Activated CD4-positive, alpha-beta T cell treated with anti-CD3 and anti-CD28 coated beads for 36 hours (primary cell): ENCODE results near the gene BPI. TPM values are rescaled to one million over a fixed set of nuclear protein-coding genes. Genes with fewer than 3 reads are reported as not detected.
"Not testable (repeated sequence)": the region's sequence is repeated elsewhere in the genome, so short reads cannot be mapped to it uniquely, and the experiment has no call there.

ENCODE experiments used
- ATAC-seq: fragments of 200-7000 bp; cut with Tn5 transposase; one replicate; pipeline ENCODE4 v1.10.0; 2021; ENCODE audit warnings: mild to moderate bottlenecking, moderate library complexity
- CTCF ChIA-PET: fragments of 350-600 bp; sonication (Branson Sonifier 250); formaldehyde crosslinking; loops from one replicate; lab custom pipeline; 2021; ENCODE audit warnings: antibody characterized with exemption; lab: Charles Lee
- POLR2A ChIA-PET: fragments of 350-600 bp; sonication (Branson Sonifier 250); formaldehyde crosslinking; loops from one replicate; lab custom pipeline; 2021; ENCODE audit warnings: antibody characterized with exemption, inconsistent platforms; lab: Charles Lee
- DNase-seq: peaks from one replicate; pipeline ENCODE4 v3.0.0-alpha.2; 2020
- H3K27ac Mint-ChIP-seq: one replicate; pipeline ENCODE4 v1.8.0; 2021; ENCODE audit warnings: mixed read lengths
- H3K27me3 Mint-ChIP-seq: one replicate; pipeline ENCODE4 v1.8.0; 2021; ENCODE audit warnings: mixed read lengths
- H3K36me3 Mint-ChIP-seq: one replicate; pipeline ENCODE4 v1.8.0; 2021; ENCODE audit warnings: low read depth, mixed read lengths
- H3K4me1 Mint-ChIP-seq: one replicate; pipeline ENCODE4 v1.8.0; 2021; ENCODE audit warnings: mixed read lengths
- H3K4me3 Mint-ChIP-seq: one replicate; pipeline ENCODE4 v1.8.0; 2021; ENCODE audit warnings: mild to moderate bottlenecking, moderate library complexity, mixed read lengths
- H3K9me3 Mint-ChIP-seq: one replicate; pipeline ENCODE4 v1.8.0; 2021; ENCODE audit warnings: low read depth, mixed read lengths
- intact Hi-C, 2 experiments: fragments of 100-400 bp; cut with DNase I in 1 of 2; cut with micrococcal nuclease in 1 of 2; formaldehyde crosslinking; loops; one replicate each; pipeline versions ENCODE4 v1.14.2 to v1.15.1; 2022 to 2024; cut with DNase I, micrococcal nuclease
- total RNA-seq, 2 experiments: library from RNA; stranded (reverse); gene quantifications; one replicate each; pipeline ENCODE4 v1.2.3, GENCODE V29; 2021

BPI gene
- total RNA-seq, 2 experiments from 2014 or later, result not detected

DNA sequence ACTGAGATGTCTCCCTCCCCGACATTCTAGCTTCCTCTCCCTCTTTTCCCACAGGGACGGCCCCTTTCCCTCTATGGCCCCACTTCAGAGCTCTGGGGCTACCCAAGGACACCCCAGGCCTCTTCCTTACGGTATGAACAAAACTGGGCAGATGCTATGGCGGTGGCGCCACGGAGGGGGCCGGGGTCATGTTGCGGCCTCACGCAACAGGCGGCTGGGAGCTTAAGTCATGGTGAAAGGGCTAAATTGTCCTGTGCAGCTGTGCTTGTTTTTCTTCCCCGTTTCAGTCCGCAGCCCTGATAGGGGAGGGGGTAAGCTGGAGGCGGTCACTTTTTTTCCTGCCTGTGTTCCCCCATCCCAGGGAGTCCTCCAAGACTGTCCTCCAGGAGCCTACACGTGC lies 25.8 kb upstream of the BPI start:
- H3K9me3 Mint-ChIP-seq, result no peaks in the 10 kb centered on the region
- intact Hi-C loops, result no loop called here
- no peak overlapping the region for H3K27ac Mint-ChIP-seq
- DNase-seq (no peak), ATAC-seq (no peak)
- ChIA-PET POLR2A (no interaction called here), CTCF (interaction anchor here (0.6 to 0.9 kb wide), 2 partner anchors 428 to 529 kb away, joined by 3 to 4 read pairs; no protein-coding TSS in a partner anchor)
- H3K4me3 Mint-ChIP-seq, result no peak overlapping the region
- no peaks in the 10 kb centered on the region for H3K27me3 Mint-ChIP-seq
- peaks cover 2% of the 10 kb centered on the region for H3K4me1 Mint-ChIP-seq
- no peaks in the 10 kb centered on the region for H3K36me3 Mint-ChIP-seq

DNA sequence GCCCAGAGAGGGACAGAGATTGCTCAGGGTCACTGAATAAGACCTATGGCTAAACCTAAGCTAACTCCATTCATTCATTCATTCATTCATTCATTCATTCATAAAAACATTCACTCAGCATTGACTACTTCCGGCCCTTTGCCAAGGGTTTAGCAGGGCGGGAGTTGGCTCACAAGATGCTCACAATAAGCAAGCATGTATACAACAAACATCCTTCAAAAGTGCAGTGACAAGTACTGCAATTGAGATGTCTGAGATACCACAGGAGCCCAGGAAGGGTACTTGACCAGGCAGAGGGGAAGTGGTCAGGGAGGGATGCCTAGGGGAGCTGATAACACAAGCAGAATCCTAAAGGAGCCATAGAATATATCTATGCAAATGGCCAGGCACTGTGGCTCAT lies 25.2 kb upstream of the BPI start:
- H3K4me3 Mint-ChIP-seq, result no peak overlapping the region
- H3K9me3 Mint-ChIP-seq, result no peaks in the 10 kb centered on the region
- ChIA-PET POLR2A (no interaction called here), CTCF (interaction anchor here (0.9 kb wide), 1 partner anchor 428 kb away, joined by 3 read pairs; no protein-coding TSS in a partner anchor)
- ATAC-seq (no peak), DNase-seq (no peak)
- no peaks in the 10 kb centered on the region for H3K27me3 Mint-ChIP-seq
- no peaks in the 10 kb centered on the region for H3K36me3 Mint-ChIP-seq
- intact Hi-C loops, result no loop called here
- peaks cover 2% of the 10 kb centered on the region for H3K4me1 Mint-ChIP-seq
- H3K27ac Mint-ChIP-seq, result no peak overlapping the region

DNA sequence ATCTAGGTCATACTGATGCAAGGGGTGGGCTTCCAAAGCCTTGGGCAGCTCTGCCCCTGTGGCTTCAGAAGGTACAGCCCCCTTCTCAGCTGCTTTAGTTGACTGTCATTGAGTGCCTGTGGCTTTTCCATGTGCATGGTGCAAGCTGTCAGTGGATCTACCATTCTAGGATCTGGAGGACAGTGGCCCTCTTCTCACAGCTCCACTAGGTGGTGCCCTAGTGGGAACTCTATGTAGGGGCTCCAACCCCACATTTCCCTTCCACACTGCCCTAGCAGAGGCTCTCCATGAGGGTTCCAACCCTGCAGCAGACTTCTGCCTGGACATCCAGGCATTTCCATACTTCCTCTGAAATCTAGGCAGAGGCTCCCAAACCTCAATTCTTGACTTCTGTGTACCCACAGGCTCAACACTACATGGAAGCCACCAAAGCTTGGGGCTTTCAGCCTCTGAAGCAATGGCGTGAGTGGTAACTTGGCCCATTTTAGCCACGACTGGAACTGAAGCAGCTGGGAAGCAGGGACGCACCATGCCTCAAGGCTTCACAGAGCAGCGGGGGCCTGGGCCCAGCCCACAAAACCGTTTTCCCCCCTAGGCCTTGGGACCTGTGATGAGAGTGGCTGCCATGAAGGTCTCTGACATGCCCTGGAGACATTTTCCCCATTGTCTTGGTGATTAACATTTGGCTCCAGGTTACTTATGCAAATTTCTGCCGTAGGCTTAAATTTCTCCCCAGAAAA lies 22.6 kb upstream of the BPI start:
- H3K4me3 Mint-ChIP-seq, DNase-seq, H3K4me1 Mint-ChIP-seq, H3K36me3 Mint-ChIP-seq, H3K27me3 Mint-ChIP-seq, POLR2A ChIA-PET, H3K9me3 Mint-ChIP-seq, CTCF ChIA-PET, intact Hi-C loops, H3K27ac Mint-ChIP-seq, ATAC-seq: not testable (repeated sequence)

DNA sequence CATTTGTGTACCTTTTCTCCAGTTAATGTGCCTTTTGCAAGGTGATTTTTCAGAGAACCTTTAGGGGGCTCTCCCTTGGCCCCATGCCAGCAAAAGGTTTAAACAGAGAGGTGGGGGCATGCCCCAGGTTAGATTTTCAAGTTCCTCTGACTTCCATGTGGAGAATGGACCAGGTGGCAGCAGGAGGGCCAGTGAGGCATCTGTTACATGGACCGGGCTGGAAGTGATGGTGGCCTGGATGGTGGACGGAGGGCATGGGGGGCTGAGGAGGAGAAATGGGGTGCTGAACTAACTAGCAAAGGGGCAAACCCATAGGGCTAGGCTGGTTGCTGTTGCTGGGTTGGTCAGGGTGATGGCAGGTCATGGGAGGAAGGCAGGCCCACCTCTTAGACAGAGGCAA lies 20.7 kb upstream of the BPI start:
- Mint-ChIP-seq H3K4me3 (no peak overlapping the region), H3K9me3 (no peaks in the 10 kb centered on the region), H3K36me3 (no peaks in the 10 kb centered on the region), H3K27ac (no peak overlapping the region), H3K27me3 (peaks cover 17% of the 10 kb centered on the region), H3K4me1 (no peaks in the 10 kb centered on the region)
- ChIA-PET POLR2A (no interaction called here), CTCF (no interaction called here)
- ATAC-seq (no peak), DNase-seq (no peak)
- intact Hi-C loops, result no loop called here

DNA sequence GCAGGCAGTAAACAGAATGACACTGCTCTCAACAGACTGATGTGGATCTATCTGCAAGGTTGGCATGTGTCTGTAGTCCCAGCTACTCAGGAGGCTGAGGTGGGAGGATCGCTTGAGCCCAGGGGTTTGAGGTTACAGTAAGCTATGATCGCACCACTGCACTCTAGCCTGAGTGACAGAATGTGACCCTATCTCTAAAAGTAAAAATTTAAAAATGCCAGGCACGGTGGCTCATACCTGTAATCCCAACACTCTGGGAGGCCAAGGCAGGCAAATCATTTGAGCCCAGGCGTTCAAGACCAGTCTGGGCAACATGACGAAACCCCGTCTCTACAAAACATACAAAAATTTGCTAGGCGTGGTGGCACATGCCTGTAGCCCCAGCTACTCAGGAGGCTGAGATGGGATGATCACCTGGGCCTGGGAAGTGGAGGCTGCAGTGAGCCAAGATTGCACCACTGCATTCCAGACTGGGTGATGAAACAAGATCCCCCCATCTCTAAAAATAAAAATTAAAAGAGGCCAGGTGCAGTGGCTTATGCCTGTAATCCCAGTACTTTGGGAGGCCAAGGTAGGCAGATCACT lies 19.8 kb upstream of the BPI start:
- H3K36me3 Mint-ChIP-seq, H3K4me3 Mint-ChIP-seq, intact Hi-C loops, ATAC-seq, H3K4me1 Mint-ChIP-seq, DNase-seq, H3K27ac Mint-ChIP-seq, H3K9me3 Mint-ChIP-seq, CTCF ChIA-PET: not testable (repeated sequence)
- POLR2A ChIA-PET, result interaction anchor here (0.6 kb wide), 1 partner anchor 36 kb away, joined by 5 read pairs; no protein-coding TSS in a partner anchor
- peaks cover 17% of the 10 kb centered on the region for H3K27me3 Mint-ChIP-seq

DNA sequence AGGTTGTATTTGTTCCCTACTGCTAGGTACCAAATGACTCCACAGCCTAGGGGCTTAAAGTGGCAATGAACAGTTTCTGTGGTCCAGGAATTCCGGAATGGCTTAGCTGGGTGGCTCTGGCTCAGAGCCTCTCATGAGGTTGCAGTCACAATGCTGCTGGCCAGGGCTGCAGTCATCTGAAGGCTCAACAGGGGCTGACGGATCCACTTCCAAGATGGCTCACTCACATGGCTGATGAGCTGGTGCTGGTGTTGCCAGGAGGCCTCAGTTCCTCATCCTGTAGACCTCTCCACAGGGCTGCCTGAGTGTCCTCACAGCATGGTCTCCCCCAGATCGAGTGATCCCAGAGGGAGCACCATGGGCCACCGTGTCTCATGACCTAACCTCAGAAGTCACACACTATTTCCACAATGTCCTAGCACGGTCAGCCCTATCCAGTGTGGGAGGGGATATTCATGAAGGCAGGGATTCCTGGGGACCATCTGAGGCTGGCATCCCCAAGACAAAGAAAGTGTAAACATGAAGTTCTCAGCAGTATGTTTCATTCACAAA lies 19.0 kb upstream of the BPI start:
- intact Hi-C loops, result no loop called here
- no peaks in the 10 kb centered on the region for H3K9me3 Mint-ChIP-seq
- H3K4me1 Mint-ChIP-seq, result no peaks in the 10 kb centered on the region
- no peaks in the 10 kb centered on the region for H3K36me3 Mint-ChIP-seq
- no peak overlapping the region for H3K27ac Mint-ChIP-seq
- no peak for ATAC-seq
- H3K4me3 Mint-ChIP-seq, result no peak overlapping the region
- POLR2A ChIA-PET, result interaction anchor here (0.6 kb wide), 1 partner anchor 35 kb away, joined by 5 read pairs; no protein-coding TSS in a partner anchor
- H3K27me3 Mint-ChIP-seq, result peaks cover 17% of the 10 kb centered on the region
- CTCF ChIA-PET, result no interaction called here
- DNase-seq, result no peak

DNA sequence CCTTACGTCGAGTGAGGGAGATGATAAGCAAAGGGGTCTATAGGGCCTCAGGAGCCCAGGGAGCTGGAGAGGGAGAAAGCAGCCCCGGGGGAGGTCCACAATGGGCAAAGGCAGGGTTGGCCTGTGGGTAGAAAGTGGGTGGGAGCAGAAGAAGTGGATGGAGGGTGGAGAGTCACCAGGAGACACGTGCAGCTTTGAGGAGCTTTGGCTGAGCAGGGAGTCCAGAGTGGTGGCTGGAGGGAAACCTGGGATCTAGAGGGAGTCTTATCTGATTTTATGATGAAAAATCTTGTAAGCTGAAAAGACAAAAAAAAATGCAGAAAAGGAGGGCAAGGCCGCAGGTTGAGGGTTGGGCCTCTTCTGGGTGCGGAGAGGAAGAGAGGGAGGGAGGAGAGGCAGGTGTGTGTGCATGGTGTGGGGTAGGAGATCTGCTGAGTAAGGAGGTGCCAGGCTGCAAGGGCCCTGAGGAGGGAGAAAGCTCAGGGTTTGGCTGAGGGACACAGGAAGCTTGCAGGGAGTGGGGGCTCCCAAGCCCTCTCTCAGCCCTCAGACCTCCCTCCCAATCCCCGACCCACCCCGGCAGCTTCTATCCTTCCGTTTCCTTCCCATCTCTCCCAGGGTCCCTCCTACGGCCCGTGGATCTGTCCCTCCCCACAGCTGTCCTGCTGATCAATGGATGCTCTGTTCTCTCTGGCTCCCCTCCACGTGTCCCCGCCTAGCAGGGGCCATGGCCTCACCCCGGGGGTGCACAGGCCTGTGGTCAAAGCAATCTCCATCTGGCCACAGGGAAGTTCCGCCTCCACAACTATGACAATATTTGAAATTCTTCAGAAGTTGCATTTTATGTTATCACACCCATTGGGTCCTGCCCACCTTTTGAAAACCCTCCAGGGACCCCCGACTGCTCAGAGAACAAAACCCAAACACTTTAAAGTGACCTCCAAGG lies 17.1 kb upstream of the BPI start:
- Mint-ChIP-seq H3K36me3 (no peaks in the 10 kb centered on the region), H3K27ac (no peak overlapping the region), H3K9me3 (no peaks in the 10 kb centered on the region), H3K4me3 (no peak overlapping the region), H3K27me3 (peaks cover 20% of the 10 kb centered on the region), H3K4me1 (no peaks in the 10 kb centered on the region)
- CTCF ChIA-PET, result no interaction called here
- DNase-seq, result no peak
- intact Hi-C loops, result no loop called here
- POLR2A ChIA-PET, result no interaction called here
- no peak for ATAC-seq

DNA sequence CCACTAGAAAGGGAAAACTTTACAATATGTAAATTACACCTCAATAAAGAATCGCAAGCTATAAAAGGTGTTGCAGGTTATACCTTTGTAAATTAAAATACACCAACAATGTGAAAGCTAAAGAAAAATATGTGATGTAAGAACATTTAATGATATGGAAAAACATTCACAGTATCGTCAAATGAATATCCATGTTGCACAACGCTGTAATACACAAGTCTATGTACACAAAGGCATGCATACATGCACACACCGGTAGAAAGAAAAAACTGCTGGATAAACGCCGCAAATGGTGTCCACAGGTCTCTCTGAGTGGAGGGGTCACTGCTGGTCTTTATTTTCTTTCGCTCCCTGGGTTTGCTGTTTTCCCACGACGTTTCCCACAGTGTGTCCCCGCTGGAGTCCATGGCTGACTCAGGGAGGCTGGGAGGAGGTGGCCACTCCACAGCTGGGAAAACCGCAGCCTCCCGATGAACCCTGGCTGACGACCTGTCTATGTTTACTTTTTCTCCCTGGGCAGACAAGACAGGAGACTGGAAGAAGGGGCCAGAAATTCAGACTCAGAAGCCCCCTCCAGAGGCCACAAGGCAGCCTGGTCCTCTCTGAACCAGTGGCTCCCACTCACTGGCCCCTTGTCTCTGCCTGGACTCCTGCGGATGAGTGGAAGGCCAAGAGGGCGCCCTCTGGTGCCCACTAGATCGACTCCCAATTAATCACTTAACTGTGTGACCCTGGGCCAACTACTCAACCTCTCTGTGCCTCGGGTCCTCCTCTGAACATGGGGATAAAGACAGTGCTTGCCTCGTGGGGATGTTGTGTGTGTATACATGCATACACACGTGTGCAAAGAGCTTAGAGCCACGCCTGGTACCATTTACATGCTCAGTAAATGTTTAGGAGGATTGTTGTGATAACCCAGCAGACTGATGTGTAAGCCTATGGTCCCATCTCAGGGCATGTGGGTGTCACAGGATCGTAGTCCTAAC lies 12.8 kb upstream of the BPI start:
- Mint-ChIP-seq H3K9me3 (no peaks in the 10 kb centered on the region), H3K27ac (no peak overlapping the region), H3K4me1 (no peaks in the 10 kb centered on the region), H3K36me3 (no peaks in the 10 kb centered on the region), H3K4me3 (no peak overlapping the region), H3K27me3 (peaks cover 24% of the 10 kb centered on the region)
- ChIA-PET POLR2A (no interaction called here), CTCF (interaction anchor here (0.6 kb wide), 2 partner anchors 39 to 755 kb away, joined by 3 to 4 read pairs; no protein-coding TSS in a partner anchor)
- DNase-seq (peak; percentile 16), ATAC-seq (no peak)
- intact Hi-C loops, result no loop called here

DNA sequence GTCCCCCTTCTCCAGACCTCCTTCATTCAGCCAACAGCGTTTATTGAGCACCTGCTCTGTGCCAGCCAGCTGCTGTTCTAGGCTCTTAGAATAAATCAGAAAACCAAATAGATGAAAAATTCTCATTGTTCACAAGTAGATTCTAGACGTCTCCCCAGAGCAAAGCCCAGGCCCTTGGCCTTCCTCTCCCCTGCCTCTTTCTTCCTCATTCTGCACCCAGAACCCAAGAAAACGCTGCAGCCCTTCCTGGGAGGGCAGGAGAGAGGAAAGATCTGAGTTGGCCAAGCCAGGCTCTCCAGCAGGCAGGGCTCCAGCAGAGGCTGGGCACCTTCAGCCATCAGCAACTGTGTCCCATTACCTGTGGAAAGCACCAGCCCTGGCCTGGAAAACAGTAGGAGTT lies 12.0 kb upstream of the BPI start:
- H3K36me3 Mint-ChIP-seq, result no peaks in the 10 kb centered on the region
- ChIA-PET CTCF (no interaction called here), POLR2A (no interaction called here)
- H3K4me3 Mint-ChIP-seq, result no peak overlapping the region
- no peak overlapping the region for H3K27ac Mint-ChIP-seq
- no peaks in the 10 kb centered on the region for H3K4me1 Mint-ChIP-seq
- H3K27me3 Mint-ChIP-seq, result peaks cover 17% of the 10 kb centered on the region
- ATAC-seq (no peak), DNase-seq (no peak)
- H3K9me3 Mint-ChIP-seq, result no peaks in the 10 kb centered on the region
- intact Hi-C loops, result no loop called here

DNA sequence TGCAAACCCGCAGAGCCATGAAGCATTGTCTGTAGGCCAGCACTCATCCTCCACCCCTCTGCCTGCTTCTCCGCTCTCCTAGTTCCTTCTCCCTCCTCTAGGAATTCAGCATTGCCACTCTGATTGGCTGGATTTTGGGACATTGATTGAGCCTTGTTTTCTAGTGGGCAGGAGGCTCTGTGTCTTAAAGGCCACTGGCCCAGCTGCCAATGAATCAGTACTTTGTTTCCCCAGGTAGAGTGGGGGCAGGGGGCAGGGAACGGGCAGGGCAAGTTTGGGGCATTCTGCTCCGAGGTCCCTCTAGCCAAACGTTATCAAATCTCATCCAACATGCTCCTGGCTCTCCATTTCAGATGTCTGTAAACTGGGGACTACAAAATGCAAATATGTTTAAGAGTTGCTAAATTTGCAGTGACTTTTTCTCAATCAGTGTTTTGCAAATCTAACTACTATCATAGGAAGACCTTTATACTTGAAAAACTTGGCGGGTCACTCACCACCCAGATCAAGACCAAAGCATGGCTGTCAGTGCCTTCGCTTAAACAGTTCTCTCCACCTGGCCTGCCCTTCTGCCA lies 10.4 kb upstream of the BPI start:
- Mint-ChIP-seq H3K27ac (no peak overlapping the region), H3K9me3 (no peaks in the 10 kb centered on the region), H3K4me1 (no peaks in the 10 kb centered on the region), H3K27me3 (peaks cover 7% of the 10 kb centered on the region), H3K4me3 (no peak overlapping the region), H3K36me3 (no peaks in the 10 kb centered on the region)
- DNase-seq (no peak), ATAC-seq (no peak)
- ChIA-PET CTCF (no interaction called here), POLR2A (no interaction called here)
- intact Hi-C loops, result no loop called here
